ENCODE measurements around the gene DNAJC8. TPM values are rescaled to one million over a fixed set of nuclear protein-coding genes. Genes with fewer than 3 reads are reported as not detected.

Gene DNAJC8
- polyA plus RNA-seq, 3 donors: 140 to 179 (median 155) TPM

DNA sequence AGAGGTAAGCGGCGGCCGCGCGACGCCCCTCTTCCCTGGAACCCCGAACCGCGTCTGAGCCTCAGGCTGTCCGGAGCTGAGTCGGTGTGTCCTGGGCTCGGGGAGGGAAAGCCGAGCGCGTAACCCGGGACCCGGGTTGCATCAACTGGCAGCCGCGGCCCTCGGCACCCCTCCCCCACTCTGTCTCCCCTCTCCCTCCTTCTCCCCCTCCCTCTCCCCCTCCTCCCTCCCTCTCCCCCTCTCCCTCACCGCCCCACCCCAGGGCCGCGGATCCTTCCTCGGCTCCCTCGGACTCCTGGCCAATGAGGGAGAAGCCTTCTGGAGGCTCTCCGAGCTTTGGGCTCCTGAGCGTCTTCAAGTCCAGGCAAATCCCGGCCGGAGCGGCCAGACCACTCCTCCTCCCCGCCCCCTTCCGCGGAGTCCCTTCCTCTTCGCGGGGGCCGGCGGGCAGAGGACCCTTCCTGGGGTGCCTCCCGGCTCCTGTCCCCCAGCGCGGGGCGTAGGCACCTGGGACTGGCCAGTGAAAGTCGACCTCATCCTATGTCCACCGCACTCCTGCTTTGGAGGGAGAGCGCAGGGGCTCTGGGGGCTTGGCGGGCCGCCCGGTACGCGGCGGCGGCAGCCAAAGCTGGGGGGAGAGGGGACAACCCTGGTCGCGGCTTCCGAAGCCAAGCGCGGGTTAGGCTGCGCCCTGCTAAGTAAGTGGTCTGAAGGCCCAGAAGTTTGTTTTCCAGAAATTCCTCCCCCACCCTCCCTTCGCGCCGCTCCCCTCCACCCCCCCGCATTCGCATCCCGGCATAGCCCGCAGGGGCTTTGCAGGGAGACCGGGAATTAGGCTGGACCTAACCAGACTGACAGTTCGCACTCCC, 27.3 kb upstream of the DNAJC8 start:
- DNase-seq (ENCODE audit: extremely low read depth in 1 of 11, low read depth in 9 of 11, low spot score in 4 of 11): peak in 8 of 11 donors; percentile 75 to 84 (median 78)

DNA sequence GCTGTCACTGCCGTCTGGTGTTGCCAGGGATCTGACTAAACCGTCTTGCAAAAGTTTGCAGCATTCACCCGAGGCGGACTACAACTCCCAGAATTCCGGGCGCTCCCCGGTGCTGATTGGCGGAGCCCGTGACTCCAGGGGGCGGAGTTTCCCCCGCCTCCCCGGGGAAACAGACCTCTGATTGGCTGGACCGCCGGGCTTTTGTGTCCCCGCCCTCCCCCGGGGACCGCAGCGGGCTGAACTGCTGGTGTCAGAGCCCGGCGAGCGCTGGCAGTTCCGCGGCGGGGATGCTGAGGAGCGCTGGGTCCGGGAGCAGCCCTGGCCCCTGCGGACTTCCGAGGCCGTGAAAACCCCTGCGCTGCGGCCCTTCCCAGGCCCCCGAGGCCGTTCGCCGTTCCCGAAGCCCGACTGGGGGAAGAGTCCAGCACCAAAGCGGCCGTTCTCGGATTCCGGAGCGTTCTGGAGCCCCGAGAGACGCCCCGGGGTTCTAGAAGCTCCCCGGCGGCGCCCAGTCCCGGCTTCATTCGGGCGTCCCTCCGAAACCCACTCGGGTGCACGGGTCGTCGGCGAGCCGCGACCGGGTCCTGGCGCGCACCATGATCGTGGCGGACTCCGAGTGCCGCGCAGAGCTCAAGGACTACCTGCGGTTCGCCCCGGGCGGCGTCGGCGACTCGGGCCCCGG, 26.6 kb upstream of the DNAJC8 start, which contains the start of gene SESN2:
Gene SESN2 (plus strand): TSS at position 267 of the 682 bp plus-strand sequence. CDS start 330 bp downstream, at position 597.
- peak; percentile 92 to 99 (median 97) for DNase-seq (ENCODE audit: extremely low read depth in 1 of 11, low read depth in 9 of 11, low spot score in 4 of 11)

DNA sequence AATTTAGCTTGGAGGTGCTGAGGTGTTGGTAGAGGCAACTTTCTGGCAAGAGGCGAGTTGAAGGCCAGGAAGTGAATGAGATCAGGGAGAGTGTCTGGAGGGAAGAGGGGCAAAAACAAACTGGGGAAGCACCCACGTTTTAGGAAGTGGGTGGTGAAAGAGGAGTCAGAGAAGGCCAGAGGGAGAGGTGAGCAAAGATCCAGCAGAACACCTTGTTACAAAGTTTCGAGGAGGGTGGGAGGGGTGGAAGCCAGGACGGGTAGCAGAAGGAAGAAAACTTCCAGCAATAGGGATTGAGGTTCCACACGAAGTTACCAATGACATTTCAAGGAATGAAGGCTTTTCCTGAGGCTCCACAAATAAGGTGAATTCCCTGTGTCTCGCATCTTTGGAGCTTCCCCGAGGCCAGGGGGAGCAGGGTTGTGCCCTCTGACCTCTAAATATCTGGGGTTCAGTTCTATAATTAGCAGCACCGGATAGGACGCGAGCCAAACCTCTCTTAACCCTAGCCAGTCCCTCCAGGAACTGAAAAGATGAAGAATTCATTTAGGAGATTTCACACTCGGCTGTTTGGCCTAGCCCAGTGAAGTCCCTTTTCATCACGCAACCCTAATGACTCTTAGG, 25.9 kb upstream of the DNAJC8 start:
- DNase-seq (ENCODE audit: extremely low read depth in 1 of 11, low read depth in 9 of 11, low spot score in 4 of 11): no peak

DNA sequence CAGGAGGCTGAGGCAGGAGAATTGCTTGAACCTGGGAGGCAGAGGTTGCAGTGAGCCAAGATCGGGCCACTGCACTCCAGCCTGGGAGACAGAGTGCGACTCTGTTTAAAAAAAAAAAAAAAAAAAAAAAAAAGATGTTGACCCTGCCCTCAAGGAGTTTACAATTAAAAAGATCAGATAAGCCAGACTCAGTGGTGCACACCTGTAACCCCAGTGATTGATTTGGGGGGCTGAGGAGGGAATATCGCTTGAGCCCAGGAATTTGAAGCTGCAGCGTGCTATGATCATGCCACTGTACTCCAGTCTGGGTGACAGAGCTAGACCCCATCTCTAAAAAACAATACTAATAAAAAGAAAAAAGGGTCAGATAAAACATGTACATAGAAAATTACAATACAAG, 24.9 kb upstream of the DNAJC8 start:
- no peak for DNase-seq (ENCODE audit: extremely low read depth in 1 of 11, low read depth in 9 of 11, low spot score in 4 of 11)

DNA sequence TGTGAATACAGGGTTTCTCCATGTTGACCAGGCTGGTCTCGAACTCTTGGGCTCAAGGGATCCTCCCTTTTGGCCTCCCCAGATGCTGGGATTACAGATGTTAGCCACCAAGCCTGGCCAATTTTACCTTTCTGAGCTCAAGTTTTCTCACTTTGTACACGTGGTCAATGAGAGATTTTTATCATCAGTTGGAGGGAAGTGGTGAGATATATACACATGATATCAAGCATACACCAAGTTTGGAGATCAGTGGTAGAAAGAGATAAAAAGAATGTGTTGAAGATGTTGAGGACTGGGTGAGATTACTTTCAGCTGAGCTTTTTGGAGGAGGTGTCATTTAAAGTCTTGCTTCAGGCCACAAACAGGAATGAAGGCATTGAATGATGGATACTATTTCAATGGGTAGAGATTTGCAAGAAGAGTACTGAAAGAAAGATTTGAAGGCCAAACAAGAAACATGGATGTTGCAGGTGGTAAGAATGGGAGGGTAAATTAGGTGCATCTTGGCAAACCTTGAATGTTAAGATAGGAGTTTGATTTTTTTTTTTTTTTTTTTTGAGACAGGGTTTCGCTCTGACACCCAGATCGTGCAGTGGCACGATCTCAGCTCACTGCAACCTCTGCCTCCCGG, 23.5 kb upstream of the DNAJC8 start:
- DNase-seq (ENCODE audit: extremely low read depth in 1 of 11, low read depth in 9 of 11, low spot score in 4 of 11): no peak

DNA sequence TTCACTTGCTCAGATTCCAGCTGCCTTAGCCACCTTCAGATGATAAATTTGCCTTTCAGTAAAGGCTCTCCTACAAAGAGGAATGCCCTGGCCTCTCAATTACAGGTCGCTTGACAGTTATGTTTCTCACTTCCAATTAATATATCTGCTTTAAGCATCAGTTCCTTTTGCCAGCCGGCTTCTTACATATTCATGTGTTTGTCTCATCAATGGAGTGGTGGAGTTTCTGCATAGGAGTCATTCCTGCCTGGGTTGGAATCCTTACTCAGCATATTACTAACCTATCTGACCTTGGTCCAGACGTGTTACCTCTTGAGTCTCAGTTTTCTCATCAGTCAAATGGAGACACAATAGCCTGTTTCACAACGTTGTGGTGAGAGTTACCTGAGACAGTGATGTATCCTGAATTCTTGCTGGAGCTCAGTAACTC, 17.1 kb upstream of the DNAJC8 start:
- DNase-seq (ENCODE audit: extremely low read depth in 1 of 11, low read depth in 9 of 11, low spot score in 4 of 11): no peak

DNA sequence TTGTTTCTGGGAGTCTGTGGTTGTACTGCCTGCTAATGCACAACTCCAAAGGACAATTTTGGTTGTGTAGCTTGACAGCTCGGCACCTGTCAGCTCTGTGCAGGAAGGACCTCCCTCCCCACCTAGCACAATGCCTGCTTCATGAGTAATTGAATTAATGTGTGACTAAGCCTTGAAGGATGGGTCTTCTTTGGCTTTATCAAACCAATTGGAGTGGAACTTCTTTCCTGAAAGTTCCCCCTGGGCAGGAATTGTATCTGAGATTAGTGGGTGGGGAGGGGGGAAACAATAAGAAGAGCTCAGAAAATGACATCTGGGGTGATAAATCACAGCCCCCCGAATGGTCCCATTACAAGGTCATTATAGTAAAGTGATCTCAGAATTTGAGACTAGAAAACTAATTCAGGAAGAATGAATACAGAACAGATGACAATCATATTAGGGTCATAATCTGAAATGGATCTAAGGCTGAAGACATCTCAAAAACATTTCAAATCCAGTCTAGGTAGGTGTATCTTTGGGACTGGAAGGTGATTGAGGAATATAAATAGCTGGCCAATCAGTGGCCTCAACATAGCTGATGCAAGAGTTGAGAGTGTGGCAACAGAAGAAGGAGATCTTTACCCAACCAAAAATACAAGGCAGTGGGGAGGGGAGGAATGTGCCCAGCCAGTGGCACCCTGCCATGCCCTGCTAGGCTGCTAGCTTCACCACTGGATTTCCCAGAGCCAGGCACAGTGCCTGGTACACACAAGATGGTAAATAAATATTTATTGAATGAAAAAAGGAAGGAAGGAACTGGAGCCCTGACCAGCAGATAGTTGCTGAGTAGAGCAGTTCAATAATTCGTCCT, 16.4 kb upstream of the DNAJC8 start:
- no peak for DNase-seq (ENCODE audit: extremely low read depth in 1 of 11, low read depth in 9 of 11, low spot score in 4 of 11)

DNA sequence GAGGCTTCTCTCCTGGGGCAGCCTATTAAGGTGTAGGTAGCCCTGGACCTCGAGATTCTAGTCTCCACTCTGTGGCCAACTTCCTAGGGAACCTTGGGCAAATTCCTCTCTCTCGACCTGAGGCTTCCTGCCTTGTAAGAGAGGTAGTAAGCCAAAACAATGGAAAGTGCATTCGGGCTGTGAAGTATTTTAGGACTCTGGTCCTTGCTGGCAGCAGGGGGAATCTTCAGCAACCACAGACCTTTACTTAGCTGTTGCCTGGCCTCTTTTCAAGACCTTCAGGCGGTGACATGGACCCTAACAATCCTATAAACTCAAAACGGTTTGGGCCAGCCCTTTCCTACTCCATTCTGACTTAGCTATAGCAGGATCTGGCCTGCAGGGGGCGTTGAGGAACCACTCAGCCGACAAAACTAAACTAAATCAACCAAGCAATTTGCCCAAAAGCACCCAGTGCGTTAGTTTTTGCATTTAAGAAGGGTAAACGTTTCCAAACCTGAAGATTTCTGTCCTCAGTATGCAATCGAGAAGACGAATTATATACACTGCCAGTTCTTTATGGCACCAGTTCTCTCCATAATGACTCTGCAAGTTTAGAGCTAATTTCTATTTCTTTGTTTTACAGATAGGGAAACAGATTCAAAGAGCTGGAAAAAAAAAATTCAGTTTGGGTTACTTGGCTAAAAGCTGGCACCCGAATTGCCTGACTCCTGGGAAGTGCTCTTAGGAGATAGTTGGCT, 15.6 kb upstream of the DNAJC8 start:
- peak in 4 of 11 donors; percentile 66 to 75 (median 72) for DNase-seq (ENCODE audit: extremely low read depth in 1 of 11, low read depth in 9 of 11, low spot score in 4 of 11)

DNA sequence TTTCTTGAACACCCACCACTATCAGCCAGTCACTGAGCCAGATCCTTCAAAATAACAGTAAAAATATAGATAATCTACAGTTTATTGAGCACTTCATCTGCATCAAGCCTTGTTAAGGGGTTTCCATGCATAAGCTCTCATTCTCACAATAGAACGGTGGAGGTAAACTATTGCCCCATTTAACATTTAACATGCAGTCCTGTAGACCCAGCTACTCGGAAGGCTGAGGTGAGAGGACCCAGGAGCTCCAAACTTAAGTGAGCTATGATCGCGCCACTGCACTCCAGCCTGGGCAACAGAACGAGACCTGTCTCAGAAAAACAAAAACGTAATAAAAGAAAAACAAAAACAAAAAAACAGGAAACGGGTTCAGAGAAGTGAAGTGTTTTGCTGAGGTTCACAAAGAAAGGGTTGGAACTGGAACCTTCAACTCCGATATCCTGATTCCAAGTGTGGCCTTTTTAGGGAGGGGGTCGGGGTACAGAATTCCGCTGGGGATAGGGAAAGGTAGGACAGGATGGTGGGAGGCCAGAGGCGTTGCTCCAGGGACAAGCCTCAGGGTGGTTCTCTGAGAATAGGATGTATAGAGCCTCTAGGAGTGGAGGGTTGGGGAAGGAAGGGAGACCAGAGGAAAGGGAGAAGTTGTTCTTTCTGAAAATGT, 14.9 kb upstream of the DNAJC8 start:
- DNase-seq (ENCODE audit: extremely low read depth in 1 of 11, low read depth in 9 of 11, low spot score in 4 of 11): no peak

DNA sequence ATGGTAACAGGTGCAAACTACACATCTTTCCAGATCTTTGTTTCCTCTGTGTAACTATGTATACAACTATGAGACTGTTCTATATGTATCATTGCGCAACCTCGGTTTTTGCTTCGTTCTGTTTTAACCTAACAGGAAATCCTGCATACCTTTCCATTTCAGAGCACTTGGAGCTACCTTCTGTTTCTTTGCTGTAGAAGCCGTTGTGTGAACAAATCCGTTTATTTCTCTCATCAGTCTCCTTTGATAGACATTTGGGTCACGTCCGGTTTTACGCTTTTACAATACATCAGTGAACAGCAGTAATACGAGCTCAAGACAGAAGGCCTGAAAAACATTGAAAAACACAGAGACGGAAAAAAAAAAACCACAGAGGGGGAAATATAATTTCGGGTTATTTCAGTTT, 13.6 kb upstream of the DNAJC8 start:
- DNase-seq (ENCODE audit: extremely low read depth in 1 of 11, low read depth in 9 of 11, low spot score in 4 of 11): no peak

DNA sequence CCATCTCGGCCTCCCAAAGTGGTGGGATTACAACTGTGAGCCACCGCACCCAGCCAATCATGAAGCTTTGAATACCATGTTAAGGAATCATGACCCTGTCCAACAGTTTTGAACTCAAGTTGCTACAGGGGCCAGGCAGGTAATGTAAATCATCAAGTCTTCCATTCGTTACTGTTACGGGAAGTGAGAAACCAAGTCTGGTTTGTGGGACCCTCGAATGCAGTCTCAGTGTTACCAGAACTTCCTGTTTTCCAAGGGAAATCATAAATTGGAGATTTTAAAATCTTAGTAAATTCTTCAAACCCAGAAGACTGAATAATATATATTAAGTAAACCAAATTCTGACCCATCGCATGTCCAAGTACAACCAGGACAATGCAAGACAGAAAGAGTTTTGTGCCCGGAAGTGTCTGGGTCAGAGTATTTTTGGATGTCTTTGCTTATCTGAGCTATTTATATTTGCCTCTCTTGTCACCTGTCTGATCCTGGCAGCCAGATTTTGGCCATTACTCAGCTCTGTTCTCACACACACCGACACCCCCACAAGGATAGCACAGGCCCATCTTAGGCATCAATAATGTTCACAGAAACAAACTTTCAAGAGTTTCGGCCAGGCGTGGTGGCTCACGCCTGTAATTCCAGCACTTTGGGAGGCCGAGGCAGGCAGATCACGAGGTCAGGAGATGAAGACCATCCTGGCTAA, 11.9 kb upstream of the DNAJC8 start:
- no peak for DNase-seq (ENCODE audit: extremely low read depth in 1 of 11, low read depth in 9 of 11, low spot score in 4 of 11)

DNA sequence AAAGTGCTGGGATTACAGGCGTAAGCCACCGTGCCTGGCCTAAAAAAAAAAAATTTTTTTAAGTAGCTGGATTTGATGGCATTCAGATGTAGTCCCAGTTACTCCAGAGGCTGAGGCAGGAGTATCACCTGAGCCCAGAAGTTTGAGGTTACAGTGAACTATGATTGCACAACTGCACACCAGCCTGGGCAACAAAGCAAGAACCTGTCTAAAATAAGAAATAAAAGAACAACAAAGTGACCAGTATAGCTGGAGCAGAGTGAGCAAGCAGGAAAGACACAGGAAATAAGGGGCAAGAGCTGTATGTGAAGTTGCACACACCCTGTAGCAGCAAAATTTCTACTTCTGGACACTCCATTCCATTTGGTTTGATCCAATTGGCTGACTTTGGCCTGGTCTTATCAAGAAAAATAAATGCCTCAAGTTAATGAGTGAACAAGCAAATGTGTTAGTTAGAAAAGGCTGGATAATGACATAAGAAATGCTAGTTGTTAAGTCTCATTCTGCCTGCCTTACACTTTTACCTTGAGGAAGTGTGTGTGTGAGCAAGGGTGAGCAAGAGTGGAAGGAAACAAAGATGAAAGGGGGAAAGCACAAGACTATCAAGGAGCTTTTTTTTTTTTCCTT, 11.0 kb upstream of the DNAJC8 start:
- DNase-seq (ENCODE audit: extremely low read depth in 1 of 11, low read depth in 9 of 11, low spot score in 4 of 11): no peak

DNA sequence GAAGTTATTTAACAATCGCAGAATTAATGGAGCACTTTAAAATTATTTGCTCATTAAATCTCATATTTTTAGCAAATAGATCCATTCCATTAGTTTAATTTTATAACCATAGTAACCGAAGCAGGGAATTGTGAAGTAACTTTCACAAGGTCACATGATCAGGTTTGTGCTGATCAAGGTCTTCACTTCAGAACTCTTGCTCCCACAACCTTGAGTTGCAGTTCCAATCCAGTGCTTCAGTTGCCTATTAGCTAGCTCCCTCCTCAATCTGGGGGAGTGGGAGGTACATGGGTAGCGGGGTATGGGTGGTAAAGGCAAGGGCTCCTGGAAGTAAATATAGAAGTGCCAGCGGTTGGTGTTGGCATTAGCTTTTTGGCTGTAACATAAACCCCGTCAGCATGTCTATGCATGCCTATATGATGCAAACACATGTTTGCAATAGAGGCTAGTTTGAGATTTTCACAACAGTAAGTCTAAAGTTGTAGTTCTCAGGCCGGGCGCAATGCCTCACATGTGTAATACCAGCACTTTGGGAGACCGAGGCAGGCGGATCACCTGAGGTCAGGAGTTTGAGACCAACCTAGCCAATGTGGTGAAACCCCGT, 8.9 kb upstream of the DNAJC8 start:
- no peak for DNase-seq (ENCODE audit: extremely low read depth in 1 of 11, low read depth in 9 of 11, low spot score in 4 of 11)

DNA sequence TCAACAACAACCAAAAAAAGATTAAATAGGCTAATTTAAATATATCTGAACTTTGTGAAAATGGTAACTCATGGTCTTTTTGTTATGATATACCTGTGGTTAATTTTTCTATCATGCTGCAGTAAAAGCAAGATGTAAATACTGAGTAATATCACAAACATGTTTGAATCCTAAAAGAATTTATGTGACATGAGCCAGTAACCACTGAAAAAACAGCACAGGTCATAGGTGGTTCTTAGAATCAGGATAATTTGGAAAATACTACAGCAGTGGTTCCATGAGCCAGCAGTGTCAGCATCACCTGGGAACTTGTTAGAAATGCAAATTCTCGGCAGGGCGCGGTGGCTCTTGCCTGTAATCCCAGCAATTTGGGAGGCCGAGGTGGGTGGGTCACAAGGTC, 7.2 kb upstream of the DNAJC8 start:
- no peak for DNase-seq (ENCODE audit: extremely low read depth in 1 of 11, low read depth in 9 of 11, low spot score in 4 of 11)

DNA sequence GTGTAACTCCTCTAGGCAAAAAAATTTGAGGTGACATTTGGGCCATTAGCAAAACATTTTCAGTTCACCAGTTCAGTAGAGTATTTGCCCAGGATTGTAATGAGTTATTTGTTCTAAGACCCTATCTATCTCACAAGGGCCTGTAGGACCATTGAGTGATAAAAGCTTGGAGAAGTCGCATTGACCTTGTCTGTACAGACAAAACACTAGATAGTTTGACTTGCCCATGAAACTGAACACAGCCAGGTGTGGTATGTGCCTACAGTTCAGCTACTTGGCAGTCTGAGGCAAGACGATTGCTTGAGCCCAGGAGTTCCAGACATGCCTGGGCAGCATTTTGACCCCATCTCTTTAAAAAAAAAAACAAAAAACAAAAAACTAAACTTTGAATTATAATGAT, 6.2 kb upstream of the DNAJC8 start:
- no peak for DNase-seq (ENCODE audit: extremely low read depth in 1 of 11, low read depth in 9 of 11, low spot score in 4 of 11)

Measured in renal cortex interstitium (tissue), 11 donors.